GM21447 (cell line): ENCODE measurements around the gene GJA4.
"Not testable (repeated sequence)": the region's sequence is repeated elsewhere in the genome, so short reads cannot be mapped to it uniquely, and the experiment has no call there.

Experiments
- ATAC-seq: cut with Tn5 transposase; IDR thresholded peaks from one replicate; pipeline ENCODE4 v1.9.1; 2021; ENCODE audit not compliant: unreplicated experiment

The GJA4 gene

DNA sequence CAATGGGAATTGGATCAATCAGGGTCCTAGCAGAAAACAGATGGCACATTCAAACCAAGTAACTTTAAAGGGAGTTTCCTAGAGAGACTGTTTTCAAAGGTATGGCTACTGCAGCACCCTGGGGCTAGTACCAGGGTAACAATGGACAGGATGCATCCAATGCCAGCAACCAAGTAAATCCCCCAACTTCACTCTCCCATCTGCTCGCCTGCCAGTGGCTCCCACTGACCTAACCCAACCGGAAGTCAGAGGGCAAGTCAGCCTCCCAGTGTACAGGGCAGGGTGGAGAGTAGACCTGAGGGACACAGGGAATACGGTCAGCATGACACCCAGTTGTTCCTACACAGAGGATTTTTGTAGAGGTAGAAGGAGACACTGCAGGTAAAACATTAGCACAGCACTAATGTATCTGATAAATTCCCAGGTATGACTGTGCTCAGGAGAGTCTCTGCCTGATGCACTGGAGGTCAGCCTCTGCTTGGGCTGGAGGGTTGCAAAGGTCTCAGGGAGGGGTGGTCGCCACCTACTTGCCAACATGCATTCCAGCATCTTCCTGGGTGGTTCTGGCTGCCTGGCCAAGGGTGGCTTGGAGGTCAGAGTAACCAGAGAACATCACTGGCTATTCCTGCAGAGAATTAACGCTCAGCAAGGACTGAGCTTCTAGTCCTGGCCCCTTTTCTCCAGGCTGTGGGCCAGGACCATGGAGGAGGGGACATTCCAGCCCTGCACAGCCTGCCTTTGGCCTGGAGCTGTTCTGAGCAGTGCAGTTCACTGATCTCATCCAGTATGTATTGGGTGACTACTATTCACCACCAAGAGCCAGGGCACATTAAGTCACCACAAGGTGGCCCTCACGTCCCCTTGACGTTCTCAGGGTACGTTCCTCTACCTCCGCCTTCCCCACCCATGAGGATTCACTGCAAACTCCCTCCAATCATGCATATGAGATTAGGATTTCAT lies 5.1 kb upstream of the GJA4 start:
- ATAC-seq: no peak

DNA sequence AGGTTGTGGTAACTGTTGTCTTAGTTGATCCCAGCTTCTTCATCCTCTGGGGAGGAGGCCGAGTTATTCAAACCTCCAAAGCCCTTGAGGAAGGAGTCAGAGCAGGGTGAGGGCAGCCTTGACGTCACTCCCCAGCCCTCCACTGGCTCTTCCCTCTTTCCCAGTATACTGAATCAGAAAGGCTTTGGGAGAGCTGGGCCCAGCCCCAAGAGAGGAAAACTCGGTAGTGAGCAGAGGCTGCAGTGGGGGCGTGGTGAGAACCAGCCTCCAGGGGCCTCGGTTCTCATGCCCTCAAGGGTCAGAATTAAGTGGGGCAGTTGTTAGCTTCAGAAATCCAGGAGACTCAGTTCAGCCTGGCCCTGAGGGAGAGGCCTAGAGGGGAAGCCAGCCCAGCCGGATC lies 1.8 kb upstream of the GJA4 start:
- no peak for ATAC-seq

DNA sequence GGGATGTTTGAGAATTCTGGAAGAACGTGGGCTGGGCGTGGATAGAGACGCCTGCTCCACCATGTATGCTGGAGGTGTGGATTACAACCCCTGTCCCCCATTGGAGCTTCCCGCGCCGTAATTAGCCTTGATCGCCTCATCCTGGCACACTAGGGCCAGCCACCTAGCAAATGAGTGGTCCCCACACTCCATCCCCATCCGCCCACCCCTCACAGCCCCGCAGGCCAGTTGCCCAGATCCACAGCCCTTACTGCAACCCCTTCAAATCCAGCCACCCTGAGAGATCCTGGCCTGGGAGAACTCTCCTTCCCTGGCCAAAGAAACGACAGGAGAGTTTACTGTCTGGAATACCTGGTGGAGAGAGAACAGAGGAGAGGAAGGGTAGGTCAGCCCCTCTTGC lies 375 bp upstream of the GJA4 start:
- no peak for ATAC-seq

DNA sequence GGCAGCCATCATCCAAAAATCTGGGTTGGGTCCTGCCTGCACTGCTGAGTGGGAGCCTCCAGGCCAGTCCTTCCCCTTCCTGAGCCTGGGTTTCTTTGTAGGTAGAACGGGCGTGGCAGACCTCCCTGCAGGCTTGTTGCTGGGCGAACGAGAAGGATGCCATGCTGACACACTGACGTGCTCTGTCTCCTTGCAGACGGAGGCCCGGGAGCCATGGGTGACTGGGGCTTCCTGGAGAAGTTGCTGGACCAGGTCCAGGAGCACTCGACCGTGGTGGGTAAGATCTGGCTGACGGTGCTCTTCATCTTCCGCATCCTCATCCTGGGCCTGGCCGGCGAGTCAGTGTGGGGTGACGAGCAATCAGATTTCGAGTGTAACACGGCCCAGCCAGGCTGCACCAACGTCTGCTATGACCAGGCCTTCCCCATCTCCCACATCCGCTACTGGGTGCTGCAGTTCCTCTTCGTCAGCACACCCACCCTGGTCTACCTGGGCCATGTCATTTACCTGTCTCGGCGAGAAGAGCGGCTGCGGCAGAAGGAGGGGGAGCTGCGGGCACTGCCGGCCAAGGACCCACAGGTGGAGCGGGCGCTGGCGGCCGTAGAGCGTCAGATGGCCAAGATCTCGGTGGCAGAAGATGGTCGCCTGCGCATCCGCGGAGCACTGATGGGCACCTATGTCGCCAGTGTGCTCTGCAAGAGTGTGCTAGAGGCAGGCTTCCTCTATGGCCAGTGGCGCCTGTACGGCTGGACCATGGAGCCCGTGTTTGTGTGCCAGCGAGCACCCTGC lies 1.4 kb downstream of the GJA4 start:
- ATAC-seq: no peak

DNA sequence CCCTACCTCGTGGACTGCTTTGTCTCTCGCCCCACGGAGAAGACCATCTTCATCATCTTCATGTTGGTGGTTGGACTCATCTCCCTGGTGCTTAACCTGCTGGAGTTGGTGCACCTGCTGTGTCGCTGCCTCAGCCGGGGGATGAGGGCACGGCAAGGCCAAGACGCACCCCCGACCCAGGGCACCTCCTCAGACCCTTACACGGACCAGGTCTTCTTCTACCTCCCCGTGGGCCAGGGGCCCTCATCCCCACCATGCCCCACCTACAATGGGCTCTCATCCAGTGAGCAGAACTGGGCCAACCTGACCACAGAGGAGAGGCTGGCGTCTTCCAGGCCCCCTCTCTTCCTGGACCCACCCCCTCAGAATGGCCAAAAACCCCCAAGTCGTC lies 2.0 kb downstream of the GJA4 start:
- no peak for ATAC-seq

DNA sequence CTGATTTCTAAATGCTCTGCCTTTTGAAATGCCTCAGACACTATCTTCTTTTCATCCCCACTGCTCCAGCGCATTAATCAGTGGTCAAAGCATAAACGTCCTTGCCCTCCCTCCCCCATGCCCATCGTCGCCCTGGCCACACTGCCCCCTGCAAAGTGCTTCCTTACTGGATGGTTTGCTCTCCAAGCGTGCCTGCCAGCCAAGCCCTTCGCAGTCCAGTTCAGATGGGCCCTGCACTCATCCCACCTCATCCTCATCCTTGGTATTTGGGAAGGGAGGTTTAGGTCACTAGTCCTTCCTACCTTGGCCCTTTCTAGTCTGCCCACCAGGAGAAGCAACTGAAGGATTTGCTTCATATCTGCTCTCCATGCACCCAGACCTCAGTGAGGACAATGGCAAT lies 3.1 kb downstream of the GJA4 start:
- ATAC-seq: no peak

DNA sequence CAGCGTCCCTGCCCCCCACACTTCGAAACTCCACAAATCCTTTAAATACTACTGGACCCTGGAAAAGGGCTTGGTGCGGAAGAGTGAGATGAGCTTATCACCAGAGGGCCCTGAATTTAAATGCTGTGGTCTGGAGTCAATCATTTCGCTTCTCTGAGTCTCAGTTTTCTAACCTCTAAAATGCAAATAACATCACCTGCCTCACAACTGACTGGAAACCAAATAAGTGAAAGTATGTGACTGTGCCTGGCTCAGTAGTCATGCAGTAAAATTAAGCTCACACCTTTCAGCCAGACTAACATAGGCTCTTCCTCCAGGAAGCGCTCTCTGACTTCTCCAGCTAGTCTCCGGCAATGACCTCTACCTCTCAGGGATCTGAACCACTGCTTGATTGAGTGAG lies 4.2 kb downstream of the GJA4 start:
- no peak for ATAC-seq

DNA sequence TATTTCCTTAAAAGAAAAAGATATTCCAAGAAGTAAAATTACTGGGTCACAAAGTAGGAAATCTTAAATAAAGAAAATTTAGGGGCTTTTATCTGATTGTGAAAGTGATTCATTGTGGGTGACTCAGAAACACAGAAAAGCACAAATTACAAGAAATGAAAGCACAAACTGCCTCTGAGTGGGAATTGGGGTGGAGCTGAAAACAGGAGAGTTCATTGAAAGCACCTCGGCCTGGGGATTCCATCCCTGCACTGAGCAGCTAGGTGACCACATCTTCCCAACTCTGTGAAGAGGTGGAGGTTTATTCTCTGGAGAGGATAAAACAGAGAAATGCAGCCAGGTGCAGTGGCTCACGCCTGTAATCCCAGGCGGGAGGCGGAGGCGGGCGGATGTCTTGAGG lies 7.4 kb downstream of the GJA4 start:
- no peak for ATAC-seq

DNA sequence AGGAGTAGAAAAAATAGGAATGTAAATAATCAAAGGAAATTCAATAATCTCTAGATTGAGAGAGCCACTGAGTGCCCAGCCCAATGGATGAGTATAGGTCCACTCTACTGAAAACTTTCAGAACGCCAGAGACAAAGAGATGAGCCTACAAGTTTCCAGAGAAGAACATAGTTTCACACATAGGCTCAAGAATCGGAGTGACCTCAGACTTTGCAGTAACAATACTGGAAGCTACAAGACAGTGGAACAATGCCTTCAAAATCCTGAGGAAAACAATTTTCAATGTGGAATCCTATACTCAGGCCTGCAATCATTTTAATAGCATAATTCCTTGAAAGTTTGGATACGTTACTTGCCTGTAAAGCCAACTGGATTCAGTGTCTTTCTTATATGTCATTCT lies 11.0 kb downstream of the GJA4 start:
- no peak for ATAC-seq

DNA sequence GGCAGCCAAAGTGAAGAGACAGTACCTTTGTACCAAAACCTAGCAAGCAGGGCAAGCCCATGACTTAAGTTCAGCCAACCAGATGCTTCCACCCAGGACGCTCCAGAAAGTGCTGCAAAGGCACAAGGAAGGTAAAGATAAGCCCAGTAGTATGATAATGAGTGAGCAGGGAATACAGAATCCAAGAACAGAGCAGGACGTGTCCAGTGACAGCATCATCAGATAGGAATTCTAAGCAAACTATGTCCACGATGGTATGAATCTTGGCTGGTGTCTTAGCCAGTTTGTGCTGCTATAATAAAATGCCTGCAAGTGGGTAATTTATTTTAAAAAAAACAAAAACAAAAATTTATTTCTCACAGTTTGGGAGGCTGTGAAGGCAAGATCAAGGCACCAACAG lies 13.6 kb downstream of the GJA4 start:
- no peak for ATAC-seq

DNA sequence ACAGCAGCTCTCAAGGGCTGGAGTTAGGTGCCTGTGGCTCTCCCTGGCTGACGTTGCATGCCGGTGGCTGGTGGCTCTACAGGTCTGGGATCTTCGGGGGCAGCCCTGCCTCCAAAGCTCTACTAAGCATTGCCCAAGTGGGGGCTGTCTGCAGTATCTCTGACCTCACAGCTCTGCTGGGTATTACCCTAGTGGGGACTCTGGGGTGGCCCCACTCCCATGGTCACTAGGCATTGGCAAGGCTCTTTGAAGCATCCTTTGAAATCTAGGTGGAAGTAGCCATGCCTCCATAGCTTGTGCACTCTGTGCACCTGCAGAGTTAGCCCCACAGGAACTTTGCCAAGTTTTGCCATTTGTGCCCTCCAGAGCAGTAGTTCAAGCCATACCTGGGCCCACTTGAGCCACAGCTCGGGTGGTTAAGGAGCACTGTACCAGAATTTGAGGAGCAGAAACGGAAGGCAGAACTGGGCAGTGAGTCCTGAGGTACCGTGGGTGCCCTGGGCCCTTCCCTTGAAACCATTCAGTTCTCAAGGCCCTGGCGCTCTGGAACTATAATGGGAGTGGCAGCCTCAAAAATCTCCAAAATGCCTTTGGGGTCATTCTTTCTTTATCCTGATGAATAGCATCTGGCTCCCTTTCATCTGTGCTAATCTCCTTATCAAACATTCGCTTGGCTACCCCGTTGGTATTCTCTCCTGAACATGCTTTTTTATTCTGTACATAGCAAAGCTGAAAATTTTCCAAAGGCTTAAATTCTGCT lies 15.4 kb downstream of the GJA4 start:
- ATAC-seq: no peak

DNA sequence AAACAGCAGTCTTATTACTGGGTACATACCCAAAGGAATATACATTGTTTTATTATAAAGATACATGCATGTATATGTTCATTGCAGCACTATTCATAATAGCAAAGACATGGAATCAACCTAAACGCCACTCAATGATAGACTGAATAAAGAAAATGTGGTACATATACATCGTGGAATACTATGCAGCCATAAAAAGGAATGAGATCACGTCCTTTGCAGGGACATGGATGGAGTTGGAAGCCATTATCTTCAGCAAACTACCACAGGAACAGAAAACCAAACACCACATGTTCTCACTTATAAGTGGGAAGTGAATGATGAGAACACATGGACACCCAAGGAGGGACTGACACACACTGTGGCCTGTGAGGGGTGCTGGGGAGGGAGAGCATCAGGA lies 18.0 kb downstream of the GJA4 start:
- not testable (repeated sequence) for ATAC-seq

DNA sequence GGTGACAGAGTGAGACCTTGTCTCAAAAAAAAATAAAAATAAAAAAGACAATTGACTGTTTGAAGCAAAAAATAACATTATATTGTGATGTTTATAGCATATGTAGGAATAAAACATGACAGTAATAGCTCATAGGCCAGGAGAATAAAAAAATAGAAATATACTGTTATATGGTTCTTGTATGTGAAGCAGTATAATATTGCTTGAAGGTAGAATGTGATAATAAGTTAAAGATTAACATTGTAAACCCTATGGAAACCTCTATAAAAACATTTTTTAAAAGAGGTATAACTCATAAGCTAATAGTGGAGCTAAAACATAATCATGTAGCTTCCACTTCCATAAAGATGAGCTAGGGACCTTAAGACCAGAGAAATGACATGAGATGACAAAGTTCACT lies 23.5 kb downstream of the GJA4 start:
- no peak for ATAC-seq

DNA sequence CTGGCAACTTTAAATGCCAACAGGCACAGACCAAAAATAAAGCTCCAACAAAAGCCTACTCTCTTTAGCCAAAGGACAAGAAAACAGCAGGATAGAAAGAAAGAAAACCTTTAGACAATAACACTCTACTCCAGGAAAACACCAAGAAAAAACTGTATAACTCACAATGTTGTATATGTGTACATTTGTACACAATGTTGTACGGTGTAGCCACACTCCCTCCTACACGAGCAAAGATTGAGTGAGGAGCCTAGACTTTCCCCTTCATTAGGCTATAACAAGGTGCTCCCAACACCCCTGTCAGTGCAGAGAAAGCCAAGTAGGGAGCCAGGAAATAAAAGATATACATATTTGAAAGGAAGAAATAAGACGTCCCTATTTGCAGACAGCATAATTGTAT lies 24.0 kb downstream of the GJA4 start:
- no peak for ATAC-seq

DNA sequence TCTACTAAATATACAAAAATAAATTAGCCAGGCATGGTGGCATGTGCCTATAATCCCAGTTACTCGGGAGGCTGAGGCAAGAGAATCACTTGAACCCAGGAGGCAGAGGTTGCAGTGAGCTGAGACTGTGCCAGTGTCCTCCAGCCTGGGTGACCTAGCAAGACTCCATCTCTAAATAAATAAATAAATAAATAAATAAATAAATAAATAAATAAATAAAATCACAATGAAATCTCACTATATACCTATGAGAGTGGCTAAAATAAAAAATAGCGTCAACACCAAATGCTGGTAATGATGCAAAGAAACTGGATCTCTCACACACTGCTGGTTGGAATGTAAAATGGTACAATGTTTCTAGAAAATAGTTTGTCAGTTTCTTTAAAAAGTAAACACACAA lies 26.1 kb downstream of the GJA4 start:
- ATAC-seq: not testable (repeated sequence)

DNA sequence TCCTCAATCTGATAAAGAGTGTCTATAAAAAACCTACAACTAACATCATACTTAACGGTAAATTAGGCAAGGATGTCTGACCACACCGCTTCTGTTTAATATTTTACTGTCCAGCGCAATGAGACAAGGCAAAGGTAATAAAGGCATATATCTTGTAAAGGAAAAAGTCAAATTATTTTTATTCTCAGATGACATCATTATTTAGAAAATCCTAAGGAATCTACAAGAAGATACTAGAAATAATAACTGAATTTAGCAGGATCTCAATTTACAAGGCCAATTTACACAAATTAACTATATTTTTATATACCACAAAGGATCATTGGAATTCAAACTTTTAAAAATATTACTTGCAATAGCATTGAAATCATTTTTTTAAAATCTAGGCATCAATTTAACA lies 29.4 kb downstream of the GJA4 start:
- no peak for ATAC-seq

DNA sequence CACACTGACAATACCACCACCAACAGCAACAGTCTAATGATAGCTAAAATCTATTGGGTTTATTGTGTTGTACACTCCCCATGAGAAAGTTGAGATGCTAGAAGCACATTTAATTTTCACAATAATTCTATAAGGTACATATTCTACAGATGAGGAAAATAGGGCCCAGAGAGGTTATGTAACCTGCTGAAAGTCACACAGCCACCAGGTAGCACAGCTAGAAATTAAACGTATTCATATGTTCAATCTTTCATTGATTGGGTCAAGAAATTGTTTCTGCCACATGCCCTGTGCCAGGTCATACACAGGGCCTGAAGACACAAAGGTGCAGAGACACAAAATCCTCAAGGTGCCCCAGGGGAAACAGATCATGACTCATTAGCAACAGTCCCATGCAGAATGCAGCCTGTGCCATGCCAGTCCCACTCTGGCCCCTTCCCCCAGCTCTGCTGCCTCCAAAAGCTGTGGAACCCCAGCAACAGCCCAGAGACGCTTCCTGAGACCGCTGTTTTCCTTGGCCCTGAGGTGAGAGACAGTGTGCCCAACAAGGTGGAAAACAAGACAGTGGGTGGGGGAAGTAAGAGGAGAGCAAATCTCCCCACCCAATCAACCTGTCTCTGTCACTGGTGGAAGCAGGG lies 32.1 kb downstream of the GJA4 start:
- ATAC-seq: no peak

DNA sequence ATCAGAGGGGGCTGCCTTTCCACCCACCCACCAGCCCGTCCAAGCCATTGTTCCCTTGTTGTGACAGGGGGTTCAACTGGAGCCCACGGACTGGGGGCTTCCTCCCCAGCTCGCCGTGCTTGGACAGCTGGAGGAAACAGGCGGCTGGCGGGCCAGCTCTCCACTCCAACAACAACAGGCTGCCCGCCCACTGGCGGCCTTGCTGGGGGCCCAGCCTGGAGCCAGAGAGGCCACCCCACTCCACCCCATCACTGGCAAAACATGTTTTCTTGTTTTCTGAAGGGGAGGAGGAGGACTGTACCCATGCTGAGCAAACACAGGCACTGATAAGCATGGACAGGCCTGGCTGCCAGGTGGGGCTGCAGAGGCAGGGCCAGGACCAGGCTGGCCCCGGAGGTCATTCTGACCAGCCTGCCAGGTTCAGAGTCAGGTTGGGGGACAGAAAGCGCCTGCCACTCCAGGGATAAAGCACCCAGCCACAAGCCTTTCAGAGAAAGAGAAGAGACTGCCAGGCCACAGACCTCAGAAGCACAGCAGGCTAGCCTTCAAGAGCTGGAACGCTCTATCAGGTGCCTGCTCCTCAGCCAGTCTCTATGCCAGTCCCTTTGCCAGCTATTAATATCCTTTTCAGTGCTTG lies 32.8 kb downstream of the GJA4 start:
- ATAC-seq: no peak

DNA sequence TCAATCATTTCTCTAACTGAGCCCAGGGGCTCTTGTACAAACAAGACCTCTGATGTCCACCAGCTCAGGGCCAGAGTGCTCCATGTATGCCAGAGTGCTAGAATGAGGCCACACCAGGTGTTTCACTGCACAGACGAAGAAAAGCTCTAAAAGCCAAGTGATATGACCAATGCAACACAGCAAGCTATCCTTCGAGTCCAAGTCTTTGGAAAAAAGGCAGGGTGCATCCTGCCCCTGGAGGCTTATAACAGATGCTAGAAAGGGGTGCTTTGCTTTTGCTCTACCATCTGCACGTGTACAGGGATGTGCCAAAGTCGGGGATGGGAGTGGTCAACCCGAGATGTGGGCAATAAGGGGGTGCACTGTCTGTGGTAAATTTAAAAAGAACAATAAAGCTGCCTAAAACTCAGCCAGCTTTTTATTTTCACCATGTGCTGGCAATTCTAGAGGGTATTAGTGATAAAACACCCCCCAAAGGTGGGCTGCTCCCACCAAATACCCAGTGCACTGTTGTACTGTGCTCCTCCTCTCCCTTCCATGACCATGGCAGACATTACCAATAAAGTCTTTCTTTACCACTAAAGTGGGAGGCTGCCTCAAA lies 34.6 kb downstream of the GJA4 start:
- no peak for ATAC-seq

DNA sequence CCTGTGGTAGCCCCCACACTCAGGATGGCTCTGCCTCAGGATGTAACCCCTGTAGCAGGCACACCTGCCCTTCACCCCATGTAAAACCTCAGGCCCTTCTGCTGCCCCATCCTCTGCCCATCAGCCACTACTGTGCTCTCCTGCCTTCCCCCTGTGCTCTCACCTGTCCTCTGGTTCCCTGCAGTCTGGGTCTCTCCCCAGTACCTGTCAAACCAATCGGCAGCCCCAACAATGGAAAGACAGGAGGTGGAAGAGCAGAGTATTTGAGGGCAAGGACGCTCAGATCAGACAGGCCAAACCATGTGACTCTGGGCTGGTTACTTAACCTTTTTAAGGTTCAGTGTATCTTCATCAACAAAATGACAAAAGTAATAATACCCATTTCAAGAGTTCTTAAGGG lies 35.8 kb downstream of the GJA4 start:
- ATAC-seq: no peak
